CD14-positive monocyte (primary cell): ENCODE measurements around the gene ADAMTSL2. TPM values are rescaled to one million over a fixed set of nuclear protein-coding genes. Genes with fewer than 3 reads are reported as not detected.

Experiments
- DNase-seq, 3 donors: peaks; one replicate each; pipeline ENCODE4 v3.0.0-alpha.2; 2011 to 2022
- H2AFZ ChIP-seq: 2 replicates; pipeline ENCODE4 v1.6.0; 2012; ENCODE audit warnings: mild to moderate bottlenecking, low read depth, low read length, inconsistent platforms; ENCODE audit not compliant: insufficient read depth, poor library complexity, severe bottlenecking
- H3K27ac ChIP-seq, 2 donors: 1 replicate in 1 of 2; 2 replicates in 1 of 2; pipeline ENCODE4 v1.5.1; 2012 to 2013; ENCODE audit warnings: low read length in 2 of 2, control low read depth in 1 of 2, inconsistent platforms in 1 of 2, low read depth in 1 of 2, mild to moderate bottlenecking in 1 of 2
- H3K27me3 ChIP-seq, 2 donors: one replicate each; pipeline versions ENCODE4 v1.6.0 to v1.6.1; 2011 to 2013; ENCODE audit warnings: low read length in 2 of 2; ENCODE audit not compliant: control insufficient read depth in 2 of 2, insufficient read depth in 2 of 2
- H3K36me3 ChIP-seq, 2 donors: replicated peaks in 1 of 2; 1 replicate in 1 of 2; 2 replicates in 1 of 2; pipeline versions ENCODE4 v1.5.1 to v1.6.1; 2012 to 2013; ENCODE audit warnings: low read length in 2 of 2, control low read depth in 1 of 2, inconsistent platforms in 1 of 2, mild to moderate bottlenecking in 1 of 2; ENCODE audit not compliant: insufficient read depth in 2 of 2, control insufficient read depth in 1 of 2
- H3K4me1 ChIP-seq, 2 donors: 1 replicate in 1 of 2; 2 replicates in 1 of 2; pipeline versions ENCODE4 v1.5.1 to v1.6.1; 2012 to 2013; ENCODE audit warnings: low read length in 2 of 2, control low read depth in 1 of 2, inconsistent platforms in 1 of 2, mild to moderate bottlenecking in 1 of 2, moderate library complexity in 1 of 2; ENCODE audit not compliant: insufficient read depth in 2 of 2, control insufficient read depth in 1 of 2
- H3K4me2 ChIP-seq: replicated peaks from 2 replicates; pipeline ENCODE3; 2012; ENCODE audit warnings: low read length, moderate library complexity, mild to moderate bottlenecking; ENCODE audit not compliant: poor library complexity, severe bottlenecking; ENCODE audit errors: extremely low read depth
- H3K4me3 ChIP-seq, 3 experiments: fragments of 200-600 bp in 1 of 3; sonication (generic) in 1 of 3; replicated peaks in 1 of 3; 1 replicate in 2 of 3; 2 replicates in 1 of 3; pipeline ENCODE4 v1.5.1; 2011 to 2013; ENCODE audit warnings: low read length in 3 of 3, mild to moderate bottlenecking in 3 of 3, control low read depth in 2 of 3, low read depth in 2 of 3, inconsistent platforms in 1 of 3, moderate library complexity in 1 of 3
- H3K79me2 ChIP-seq: 2 replicates; pipeline ENCODE4 v1.6.0; 2012; ENCODE audit warnings: mild to moderate bottlenecking, control low read depth, inconsistent platforms, low read length, moderate library complexity; ENCODE audit not compliant: insufficient read depth
- H3K9ac ChIP-seq: 2 replicates; pipeline ENCODE4 v1.6.0; 2017; ENCODE audit warnings: low read length, mild to moderate bottlenecking; ENCODE audit not compliant: insufficient read depth, poor library complexity, severe bottlenecking
- H3K9me3 ChIP-seq, 2 donors: replicated peaks in 1 of 2; 1 replicate in 1 of 2; 2 replicates in 1 of 2; pipeline versions ENCODE4 v1.5.1 to v1.6.1; 2012 to 2013; ENCODE audit warnings: low read length in 2 of 2, control low read depth in 1 of 2; ENCODE audit not compliant: control insufficient read depth in 1 of 2, insufficient read depth in 1 of 2
- H4K20me1 ChIP-seq: 2 replicates; pipeline ENCODE4 v1.6.0; 2012; ENCODE audit warnings: mild to moderate bottlenecking, low read length, control low read depth, moderate library complexity; ENCODE audit not compliant: insufficient read depth
- H3K27ac Mint-ChIP-seq, 7 donors: one replicate each; pipeline ENCODE4 v1.8.0; 2020; ENCODE audit warnings: mild to moderate bottlenecking in 7 of 7, mixed read lengths in 7 of 7, moderate library complexity in 6 of 7, inconsistent platforms in 2 of 7
- H3K27me3 Mint-ChIP-seq, 3 donors: one replicate each; pipeline ENCODE4 v1.8.0; 2021 to 2022; ENCODE audit warnings: low read depth in 3 of 3, mild to moderate bottlenecking in 3 of 3, mixed read lengths in 3 of 3, moderate library complexity in 3 of 3, inconsistent platforms in 1 of 3
- H3K36me3 Mint-ChIP-seq, 2 donors: one replicate each; pipeline ENCODE4 v1.8.0; 2020; ENCODE audit warnings: mixed read lengths in 2 of 2, inconsistent platforms in 1 of 2, mild to moderate bottlenecking in 1 of 2
- H3K4me1 Mint-ChIP-seq: one replicate; pipeline ENCODE4 v1.8.0; 2020; ENCODE audit warnings: mild to moderate bottlenecking, mixed read lengths
- H3K4me3 Mint-ChIP-seq, 2 donors: one replicate each; pipeline ENCODE4 v1.8.0; 2020; ENCODE audit warnings: mild to moderate bottlenecking in 2 of 2, mixed read lengths in 2 of 2, moderate library complexity in 1 of 2
- H3K9me3 Mint-ChIP-seq, 7 donors: one replicate each; pipeline ENCODE4 v1.8.0; 2020 to 2022; ENCODE audit warnings: mixed read lengths in 7 of 7, mild to moderate bottlenecking in 6 of 7, moderate library complexity in 6 of 7, inconsistent platforms in 2 of 7
- CTCF ChIP-seq: fragments of 200-600 bp; IDR thresholded peaks from one replicate; pipeline ENCODE4 v1.8.0; 2022; ENCODE audit warnings: antibody characterized with exemption, mild to moderate bottlenecking
- WGBS: methylation state at CpG from one replicate; pipeline ENCODE4 v1.1.5; 2013; ENCODE audit warnings: missing lambda C conversion rate; ENCODE audit not compliant: insufficient coverage; 5-methylcytosine and 5-hydroxymethylcytosine counted together
- intact Hi-C, 2 donors: fragments of 100-400 bp; cut with micrococcal nuclease; formaldehyde crosslinking; loops; one replicate each; pipeline versions ENCODE4 v1.15.0 to v1.15.1; 2023
- polyA plus RNA-seq, 3 donors: library from polyadenylated mRNA; depleted of rRNA in 1 of 3; unstranded in 2 of 3; stranded (reverse) in 1 of 3; fragments of 300-500 nt in 2 of 3; fragments of >200 nt in 1 of 3; fragmentation: Illumina TruSeq in 2 of 3; gene quantifications; 1 replicate in 2 of 3; 2 replicates in 1 of 3; pipeline ENCODE4 v1.2.3, GENCODE V29; 2012 to 2021

Gene ADAMTSL2
- polyA plus RNA-seq, 3 donors, result 0.08 TPM; not detected in 2

GRCh38 chr9:133581513-133582343 is 47.2 kb downstream of the ADAMTSL2 start:
- Mint-ChIP-seq H3K27ac (no peak overlapping the region), H3K27me3 (peaks cover 32 to 68% (median 67%) of the 10 kb centered on the region in 3 donors), H3K9me3 (peaks cover 0 to 2% (median 0%) of the 10 kb centered on the region in 7 donors), H3K4me3 (no peak overlapping the region), H3K36me3 (no peaks in the 10 kb centered on the region), H3K4me1 (peaks cover 2% of the 10 kb centered on the region)
- Histone ChIP-seq H3K27ac (no peak overlapping the region), H3K36me3 (no peaks in the 10 kb centered on the region), H3K79me2 (no peaks in the 10 kb centered on the region), H3K9me3 (no peaks in the 10 kb centered on the region), H4K20me1 (no peaks in the 10 kb centered on the region), H2AFZ (no peak overlapping the region), H3K4me1 (no peaks in the 10 kb centered on the region), H3K27me3 (peaks cover 2 to 53% of the 10 kb centered on the region in 2 donors), H3K4me2 (no peak overlapping the region), H3K9ac (no peak overlapping the region), H3K4me3 (no peak overlapping the region)
- 84% methylated on average over 14 of the region's 19 CpGs for WGBS
- no peak for TF ChIP-seq CTCF
- intact Hi-C loops, result no loop called here
- DNase-seq, result no peak

GRCh38 chr9:133582501-133583045 is 48.1 kb downstream of the ADAMTSL2 start:
- Mint-ChIP-seq H3K36me3 (no peaks in the 10 kb centered on the region), H3K9me3 (peaks cover 0 to 7% (median 0%) of the 10 kb centered on the region in 7 donors), H3K27ac (no peak overlapping the region), H3K27me3 (peaks cover 27 to 67% (median 65%) of the 10 kb centered on the region in 3 donors), H3K4me1 (no peaks in the 10 kb centered on the region), H3K4me3 (no peak overlapping the region)
- no peak for DNase-seq
- Histone ChIP-seq H4K20me1 (no peaks in the 10 kb centered on the region), H2AFZ (no peak overlapping the region), H3K4me2 (no peak overlapping the region), H3K9me3 (no peaks in the 10 kb centered on the region), H3K4me3 (no peak overlapping the region), H3K27me3 (peaks cover 2 to 52% of the 10 kb centered on the region in 2 donors), H3K4me1 (no peaks in the 10 kb centered on the region), H3K9ac (no peak overlapping the region), H3K36me3 (no peaks in the 10 kb centered on the region), H3K27ac (no peak overlapping the region), H3K79me2 (no peaks in the 10 kb centered on the region)
- 97% methylated on average over 14 of the region's 14 CpGs for WGBS
- intact Hi-C loops, result no loop called here
- TF ChIP-seq CTCF, result no peak
